Esophagus muscularis mucosa (tissue), 4 donors: ENCODE measurements around the gene LRRC4C. TPM values are rescaled to one million over a fixed set of nuclear protein-coding genes. Genes with fewer than 3 reads are reported as not detected.

ENCODE experiments used
- DNase-seq: peaks from one replicate; pipeline ENCODE4 v3.0.0-alpha.2; 2017; ENCODE audit errors: extremely low spot score
- H3K27ac ChIP-seq, 4 donors: fragments of 200-600 bp; sonication (generic); replicated peaks in 1 of 4; 1 replicate in 3 of 4; 2 replicates in 1 of 4; pipeline ENCODE4 v1.5.1; 2016 to 2019; ENCODE audit warnings: mild to moderate bottlenecking in 1 of 4
- H3K27me3 ChIP-seq, 4 donors: fragments of 200-600 bp; sonication (generic); one replicate each; pipeline versions ENCODE4 v1.5.1 to v1.6.0; 2016 to 2019
- H3K36me3 ChIP-seq, 4 donors: fragments of 200-600 bp; sonication (generic); one replicate each; pipeline ENCODE4 v1.5.1; 2016 to 2019
- H3K4me1 ChIP-seq, 4 donors: fragments of 200-600 bp; sonication (generic); one replicate each; pipeline ENCODE4 v1.5.1; 2016 to 2019
- H3K4me3 ChIP-seq, 4 donors: fragments of 200-600 bp; sonication (generic); 1 replicate in 2 of 4; 2 replicates in 2 of 4; pipeline ENCODE4 v1.5.1; 2016 to 2019; ENCODE audit warnings: mild to moderate bottlenecking in 4 of 4, moderate library complexity in 1 of 4
- H3K9me3 ChIP-seq, 4 donors: fragments of 200-600 bp; sonication (generic); 1 replicate in 3 of 4; 2 replicates in 1 of 4; pipeline ENCODE4 v1.5.1; 2016 to 2019
- CTCF ChIP-seq, 3 experiments: fragments of 200-600 bp in 2 of 3; fragments of 450-650 bp in 1 of 3; sonication (generic) in 2 of 3; IDR thresholded peaks; one replicate each; pipeline ENCODE4 v1.5.1; 2017 to 2019; ENCODE audit warnings: antibody characterized with exemption in 3 of 3, mild to moderate bottlenecking in 2 of 3, moderate library complexity in 1 of 3
- EP300 ChIP-seq: sonication (generic); formaldehyde crosslinking; IDR thresholded peaks from one replicate; pipeline ENCODE4 v1.6.1; 2017; ENCODE audit warnings: antibody characterized with exemption
- POLR2A ChIP-seq: fragments of 450-650 bp; IDR thresholded peaks from one replicate; pipeline ENCODE4 v1.6.1; 2017; ENCODE audit warnings: antibody characterized with exemption, moderate library complexity, mild to moderate bottlenecking, low read depth
- POLR2AphosphoS5 ChIP-seq, 2 donors: sonication (generic); formaldehyde crosslinking; IDR thresholded peaks; one replicate each; pipeline ENCODE4 v1.6.1; 2017; ENCODE audit warnings: antibody characterized with exemption in 2 of 2
- WGBS: methylation state at CpG from one replicate; pipeline ENCODE4 v1.1.5; 2018; 5-methylcytosine and 5-hydroxymethylcytosine counted together
- intact Hi-C: fragments of 100-400 bp; cut with DNase I; formaldehyde crosslinking; loops from one replicate; pipeline ENCODE4 v1.15.1; 2023
- total RNA-seq, 4 donors: library from RNA; depleted of rRNA; stranded (reverse); fragments of >200 nt; gene quantifications; one replicate each; pipeline versions ENCODE4 v1.1.0 to v1.2.1, GENCODE V29; 2016

LRRC4C gene
- total RNA-seq, 4 donors from 2014 or later, result 1.2 to 4.0 (median 2.2) TPM

DNA sequence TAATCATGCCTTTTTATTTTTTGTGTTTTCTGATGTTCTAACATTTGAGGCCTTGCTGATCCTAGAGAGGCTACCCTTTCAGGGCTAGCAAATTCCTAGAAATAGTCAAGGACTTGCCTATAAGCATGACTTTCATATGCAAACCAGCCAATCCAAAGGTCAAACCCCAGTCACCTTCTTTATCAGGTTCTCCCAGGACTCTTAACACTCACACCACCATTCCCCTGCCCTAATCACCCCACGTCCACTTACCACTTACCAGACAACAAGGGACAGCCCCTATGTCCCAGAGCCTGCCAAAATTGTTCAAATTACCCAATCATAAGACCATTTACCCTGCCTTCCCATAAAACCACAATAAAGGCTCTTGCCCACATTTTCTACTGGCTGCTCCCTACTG, 1339.8 kb downstream of the LRRC4C start:
- DNase-seq, result no peak
- Histone ChIP-seq H3K36me3 (peaks cover 0 to 4% (median 0%) of the 10 kb centered on the region in 4 donors), H3K4me3 (no peak overlapping the region), H3K27ac (no peak overlapping the region), H3K9me3 (peaks cover 0 to 15% (median 0%) of the 10 kb centered on the region in 4 donors), H3K27me3 (no peaks in the 10 kb centered on the region), H3K4me1 (no peaks in the 10 kb centered on the region)
- 82% methylated on average over 1 of the region's 1 CpG for WGBS
- TF ChIP-seq CTCF (IDR thresholded peaks at IDR 0.05), result no peak
- no peak for TF ChIP-seq POLR2AphosphoS5 (IDR thresholded peaks at IDR 0.05)
- no peak for TF ChIP-seq EP300
- no peak for TF ChIP-seq POLR2A
- intact Hi-C loops, result no loop called here

DNA sequence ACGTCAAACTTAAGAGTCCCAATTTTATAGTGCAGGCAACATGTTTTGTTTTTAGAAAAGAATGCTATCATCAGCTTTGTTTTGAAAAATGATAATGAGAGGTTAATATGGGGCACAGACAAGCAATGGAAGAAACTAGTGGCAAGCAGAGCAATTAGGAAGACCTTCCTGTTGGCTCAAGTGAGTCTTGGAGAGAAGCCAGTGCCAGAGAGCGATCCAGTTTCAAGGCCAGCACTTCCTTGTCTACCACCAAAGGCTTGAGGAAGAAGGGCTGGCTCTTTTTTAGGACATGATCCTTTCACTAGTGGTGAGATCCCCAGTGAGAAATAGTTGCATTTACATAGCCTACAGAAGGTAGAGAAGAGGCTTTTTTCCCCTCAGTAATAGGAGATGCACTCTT, 1340.7 kb downstream of the LRRC4C start:
- Histone ChIP-seq H3K36me3 (peaks cover 0 to 4% (median 0%) of the 10 kb centered on the region in 4 donors), H3K27ac (no peak overlapping the region), H3K4me1 (no peaks in the 10 kb centered on the region), H3K4me3 (no peak overlapping the region), H3K9me3 (peaks cover 0 to 8% (median 0%) of the 10 kb centered on the region in 4 donors), H3K27me3 (no peaks in the 10 kb centered on the region)
- WGBS, result 83% methylated on average over 2 of the region's 2 CpGs
- no peak for DNase-seq
- TF ChIP-seq POLR2AphosphoS5 (IDR thresholded peaks at IDR 0.05) (no peak), POLR2A (no peak), CTCF (IDR thresholded peaks at IDR 0.05) (no peak), EP300 (no peak)
- intact Hi-C loops, result no loop called here

- no peak for DNase-seq
- Histone ChIP-seq H3K27ac (no peak overlapping the region), H3K4me1 (no peaks in the 10 kb centered on the region), H3K36me3 (peaks cover 0 to 4% (median 0%) of the 10 kb centered on the region in 4 donors), H3K4me3 (no peak overlapping the region), H3K27me3 (no peaks in the 10 kb centered on the region), H3K9me3 (peaks cover 0 to under 1% (median 0%) of the 10 kb centered on the region in 4 donors)
- TF ChIP-seq POLR2A, result no peak
- no peak for TF ChIP-seq CTCF (IDR thresholded peaks at IDR 0.05)
- TF ChIP-seq POLR2AphosphoS5 (IDR thresholded peaks at IDR 0.05), result no peak
- no peak for TF ChIP-seq EP300
- 71% methylated on average over 1 of the region's 1 CpG for WGBS
- intact Hi-C loops, result no loop called here
Observed at GRCh38 chr11:40118026-40118425, 1341.4 kb downstream of the LRRC4C start.

DNA sequence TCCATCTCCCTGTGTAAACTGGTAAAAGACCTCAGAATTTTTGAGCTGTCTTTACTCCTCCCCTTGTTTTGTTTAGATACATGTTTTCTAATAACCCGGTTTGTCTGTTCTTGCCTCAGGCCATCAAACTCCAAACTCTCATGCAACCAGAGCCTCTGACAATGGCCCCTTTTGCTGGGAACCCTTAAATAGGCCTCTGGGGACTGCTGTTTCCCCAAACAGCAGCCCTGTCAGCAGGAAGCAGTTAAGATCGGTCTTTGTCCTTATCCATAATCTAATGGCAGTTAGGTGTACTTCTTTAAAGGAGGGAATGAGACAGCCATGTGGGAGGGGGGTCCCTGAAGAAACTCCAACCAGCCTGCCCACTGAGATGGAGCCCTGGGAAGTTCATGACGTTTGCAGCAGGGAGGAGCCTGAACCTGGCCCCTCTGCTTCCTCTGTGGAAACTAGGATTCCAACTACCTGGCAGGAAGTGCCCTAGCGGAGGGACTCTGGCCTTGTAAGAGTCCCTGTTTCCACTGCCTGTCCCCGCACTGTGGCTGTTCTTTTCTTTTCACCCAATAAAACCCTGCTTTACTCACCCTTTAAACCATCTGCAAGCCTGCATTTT, 1354.4 kb downstream of the LRRC4C start:
- no peaks in the 10 kb centered on the region for H3K27me3 ChIP-seq
- no peaks in the 10 kb centered on the region for H3K4me1 ChIP-seq
- H3K9me3 ChIP-seq, result no peaks in the 10 kb centered on the region
- no peaks in the 10 kb centered on the region for H3K36me3 ChIP-seq
- no peak for DNase-seq
- whole genome bisulfite sequencing, result 71% methylated on average over 5 of the region's 5 CpGs
- TF ChIP-seq POLR2A (no peak), CTCF (IDR thresholded peaks at IDR 0.05) (no peak), EP300 (no peak), POLR2AphosphoS5 (IDR thresholded peaks at IDR 0.05) (no peak)
- H3K27ac ChIP-seq, result no peak overlapping the region
- intact Hi-C loops, result no loop called here
- no peak overlapping the region for H3K4me3 ChIP-seq

DNA sequence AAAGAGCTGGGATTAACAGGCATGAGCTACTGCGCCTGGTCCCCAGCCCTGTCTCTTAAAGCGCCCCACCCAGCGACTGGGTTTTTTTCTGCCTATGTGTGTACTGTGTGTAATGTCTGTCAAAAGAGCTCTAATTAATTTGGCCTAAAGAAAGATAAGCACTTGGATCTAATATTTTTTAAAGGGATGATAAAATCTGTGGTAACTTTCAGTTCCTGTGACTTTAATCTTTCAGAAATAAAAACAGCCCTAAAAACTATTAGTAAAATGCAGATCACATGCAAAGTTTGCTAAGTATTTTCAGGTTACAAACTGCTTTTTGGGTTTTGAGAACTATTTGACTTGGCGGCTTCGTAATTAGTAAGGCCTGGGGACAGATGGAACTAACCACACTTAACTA, 1358.7 kb downstream of the LRRC4C start:
- no peak overlapping the region for H3K4me3 ChIP-seq
- no peak overlapping the region for H3K27ac ChIP-seq
- no peak for DNase-seq
- no peaks in the 10 kb centered on the region for H3K27me3 ChIP-seq
- no peaks in the 10 kb centered on the region for H3K4me1 ChIP-seq
- TF ChIP-seq POLR2AphosphoS5 (IDR thresholded peaks at IDR 0.05) (no peak), EP300 (no peak), CTCF (IDR thresholded peaks at IDR 0.05) (no peak), POLR2A (no peak)
- intact Hi-C loops, result no loop called here
- no peaks in the 10 kb centered on the region for H3K36me3 ChIP-seq
- H3K9me3 ChIP-seq, result no peaks in the 10 kb centered on the region
- WGBS, result 86% methylated on average over 5 of the region's 5 CpGs
